GM21529 (cell line): Measurements from ENCODE around the gene VAV2.

Experiments used
- ATAC-seq: cut with Tn5 transposase; IDR thresholded peaks from one replicate; pipeline ENCODE4 v1.9.1; 2021; ENCODE audit not compliant: unreplicated experiment

Gene VAV2

DNA sequence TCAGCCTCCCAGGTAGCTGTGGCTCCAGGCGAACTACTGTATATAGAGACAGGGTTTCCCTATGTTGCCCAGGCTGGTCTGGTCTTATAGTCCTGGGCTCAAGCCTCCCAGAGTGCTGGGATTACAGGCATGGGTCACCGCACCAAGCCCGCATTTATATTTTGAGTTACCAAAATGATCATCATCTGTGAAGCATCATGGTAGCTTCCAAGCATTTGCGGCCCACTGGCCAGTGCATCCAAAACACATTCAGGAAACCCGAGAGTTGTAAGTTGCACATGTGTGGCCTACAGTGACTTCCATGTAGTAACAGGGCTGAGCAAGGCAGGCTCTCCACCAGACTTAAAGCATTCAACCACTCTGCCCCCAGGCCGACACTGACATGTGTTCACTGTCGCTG lies 35.4 kb upstream of the VAV2 start:
- ATAC-seq: no peak

DNA sequence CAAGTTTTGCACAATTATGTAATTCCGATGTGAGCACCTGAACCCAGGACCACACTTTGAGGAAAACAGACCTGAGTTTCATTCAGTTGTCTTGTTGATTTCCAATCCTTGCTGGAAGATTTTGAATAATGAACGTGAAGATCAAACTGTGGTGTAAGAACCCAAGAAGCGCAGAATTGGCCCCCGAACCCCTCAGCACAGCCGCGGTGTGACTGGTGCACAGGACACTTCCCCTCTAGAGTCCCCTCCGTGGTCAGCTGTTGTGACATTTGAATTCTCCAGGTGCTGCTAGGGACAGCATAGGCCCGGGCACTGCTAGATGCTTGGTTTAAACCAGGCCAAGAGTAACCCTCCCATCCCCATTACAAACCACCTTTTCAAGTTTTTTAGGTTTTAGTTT lies 34.9 kb upstream of the VAV2 start:
- no peak for ATAC-seq

- no peak for ATAC-seq
These were observed 34.5 kb upstream of the VAV2 start for GRCh38 chr9:134026581-134026980.

DNA sequence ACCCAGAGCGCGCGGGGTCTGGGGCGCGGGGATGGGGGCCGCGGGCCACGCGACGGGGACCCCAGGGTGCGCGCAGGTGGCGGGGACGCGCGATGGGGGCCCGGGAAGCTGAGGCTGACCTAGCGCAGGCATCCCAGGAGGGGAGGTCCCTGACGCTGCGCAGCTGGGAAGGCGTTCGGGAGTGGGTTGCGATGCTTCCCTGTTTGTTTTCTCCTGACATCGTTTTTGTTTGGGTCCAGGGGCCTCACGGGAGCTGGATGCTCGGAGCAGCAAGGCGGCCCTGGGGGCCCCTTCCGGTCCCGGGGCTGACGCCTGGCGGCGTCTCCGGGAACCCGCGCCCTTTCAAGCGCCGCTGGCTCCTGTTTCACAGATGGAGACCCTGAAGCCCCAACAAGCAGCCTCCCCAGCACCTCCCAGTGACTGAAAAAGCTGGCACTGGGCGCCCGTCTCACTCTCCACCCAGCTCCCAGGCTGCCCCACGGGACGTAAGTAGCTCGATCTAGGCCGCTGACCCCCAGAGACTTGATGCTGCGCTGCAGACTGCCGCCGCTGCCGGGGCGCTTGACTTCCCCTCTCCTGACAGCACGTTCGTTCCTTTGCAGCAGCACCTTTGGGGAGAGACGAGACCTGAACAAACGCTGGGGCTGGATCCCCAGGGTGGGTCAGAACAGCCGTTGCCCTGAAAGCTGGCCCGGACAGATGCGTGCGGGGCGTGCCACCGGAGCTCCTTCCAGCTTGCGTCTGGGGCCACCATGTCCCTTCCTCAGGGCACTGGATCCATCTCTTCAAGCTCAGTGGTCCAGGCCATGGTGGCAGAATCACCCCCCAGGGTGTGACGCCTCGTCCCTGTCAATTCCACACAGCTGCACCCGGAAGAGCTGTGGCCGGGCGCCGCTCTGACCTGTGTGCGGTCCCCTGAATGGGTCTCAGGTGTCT lies 33.8 kb upstream of the VAV2 start:
- ATAC-seq: peak; percentile 48

- ATAC-seq: peak; percentile 83
These were observed 32.9 kb upstream of the VAV2 start, which contains the start of gene BRD3OS for GRCh38 chr9:134024828-134025605. Gene BRD3OS (plus strand): TSS chr9:134025481. CDS start chr9:134026748, 1,267 bp downstream.

DNA sequence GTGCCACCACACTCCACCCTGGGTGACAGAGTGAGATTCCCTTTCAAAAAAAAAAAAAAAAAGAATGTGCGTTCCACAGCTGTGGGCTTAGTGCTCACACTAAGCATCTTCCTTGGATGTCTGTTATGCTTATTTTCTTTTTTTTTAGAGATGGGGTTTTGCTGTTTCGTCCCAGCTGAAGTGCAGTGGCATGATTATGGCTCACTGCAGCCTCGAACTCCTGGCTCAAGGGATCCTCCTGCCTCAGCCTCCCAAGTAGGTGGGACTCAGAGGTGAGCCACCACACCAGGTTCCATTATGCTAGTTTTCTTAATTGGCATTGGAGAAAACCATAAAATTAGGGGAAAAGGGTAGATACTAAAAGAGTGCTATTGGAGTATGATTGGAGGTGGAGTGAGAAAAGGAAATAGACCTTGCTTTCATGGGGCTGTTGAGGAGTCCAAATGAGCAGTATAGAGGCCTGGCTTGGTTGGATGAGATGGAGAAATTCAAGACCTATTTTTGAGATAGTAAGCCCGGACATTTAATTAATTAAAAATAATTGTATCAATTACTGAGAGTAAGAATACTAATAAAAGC lies 32.2 kb upstream of the VAV2 start:
- ATAC-seq: no peak

DNA sequence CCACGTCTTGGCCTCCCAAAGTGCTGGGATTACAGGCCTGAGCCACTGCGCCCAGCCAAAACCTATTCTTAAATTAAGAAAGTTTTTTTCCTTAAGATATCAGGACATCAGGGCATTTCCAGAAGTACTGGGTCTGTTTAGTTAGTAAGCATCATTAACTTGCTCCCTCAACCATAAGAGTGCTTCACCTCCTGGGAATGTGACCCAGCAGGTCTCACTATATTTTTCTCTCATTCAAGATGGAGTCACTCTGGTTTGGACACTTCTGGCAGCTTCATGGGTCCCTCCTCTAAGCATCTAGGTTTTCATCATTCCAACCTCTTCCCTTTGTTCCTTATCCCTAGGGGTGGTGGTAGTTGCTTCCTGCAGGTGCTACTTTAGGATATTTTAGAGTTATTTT lies 22.8 kb upstream of the VAV2 start:
- no peak for ATAC-seq

- ATAC-seq: no peak
These were observed 19.3 kb upstream of the VAV2 start for GRCh38 chr9:134011401-134011800.

DNA sequence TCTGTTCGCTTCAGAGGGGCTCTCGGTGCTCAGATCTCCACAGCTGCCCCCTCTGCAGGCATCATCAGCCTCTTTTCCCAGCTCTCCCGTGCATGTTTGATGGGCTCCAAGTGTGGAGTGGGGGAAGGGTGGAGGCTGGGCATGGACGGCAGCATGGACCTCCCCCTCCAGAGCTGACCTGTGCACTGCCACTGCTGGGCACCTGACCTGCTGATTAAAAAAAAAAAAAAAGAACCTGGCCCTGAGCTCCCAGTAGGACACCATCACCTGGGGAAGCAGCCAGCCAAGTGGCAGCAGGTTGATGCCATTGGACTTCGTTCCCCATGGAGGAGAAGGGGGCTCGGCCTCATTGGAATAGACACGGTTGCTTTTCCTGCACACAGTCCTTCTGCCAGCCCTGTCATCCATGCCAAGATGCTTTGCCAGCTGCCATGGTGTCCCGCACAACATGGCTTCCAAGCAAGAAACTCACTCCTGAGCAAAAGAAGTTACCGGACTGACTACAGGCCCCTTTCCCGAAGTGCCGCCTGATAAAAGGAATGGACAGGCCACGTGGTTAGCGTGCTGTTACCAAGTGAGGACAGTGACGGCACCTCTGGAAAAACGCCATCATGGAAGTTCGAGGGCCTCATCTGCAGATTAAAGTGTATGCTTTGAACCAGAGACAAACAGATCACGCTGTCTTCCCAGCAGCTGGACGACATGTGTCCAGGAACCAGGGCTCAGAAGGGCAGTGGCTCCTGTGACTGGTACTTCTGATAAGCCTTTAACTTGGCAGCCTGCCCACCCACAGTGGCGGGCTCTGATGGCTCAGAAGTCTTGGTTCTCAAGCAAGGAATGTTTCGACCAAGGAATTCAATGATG lies 18.4 kb upstream of the VAV2 start:
- ATAC-seq: no peak

- no peak for ATAC-seq
These were observed 15.4 kb upstream of the VAV2 start for GRCh38 chr9:134007571-134007970.

DNA sequence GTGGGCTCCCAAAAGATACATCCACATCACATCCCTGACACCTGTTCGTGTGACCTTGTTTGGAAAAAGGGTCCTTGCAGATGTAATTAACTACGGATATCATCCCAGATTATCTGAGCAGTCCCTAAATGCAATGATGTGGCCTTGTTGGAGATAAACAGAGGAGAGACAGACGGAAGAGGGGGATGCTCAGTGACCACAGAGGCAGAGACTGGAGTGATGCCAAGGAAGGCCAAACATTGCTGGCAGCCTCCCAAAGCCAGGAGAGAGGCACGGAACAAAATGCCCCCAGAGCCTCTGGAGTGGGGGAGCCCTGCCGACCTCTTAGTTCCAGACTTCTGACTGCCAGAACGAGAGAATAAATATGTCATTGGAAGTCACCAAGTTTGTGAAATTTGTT lies 15.0 kb upstream of the VAV2 start:
- no peak for ATAC-seq

GRCh38 chr9:134005381-134005780 lies 13.3 kb upstream of the VAV2 start:
- ATAC-seq: no peak

DNA sequence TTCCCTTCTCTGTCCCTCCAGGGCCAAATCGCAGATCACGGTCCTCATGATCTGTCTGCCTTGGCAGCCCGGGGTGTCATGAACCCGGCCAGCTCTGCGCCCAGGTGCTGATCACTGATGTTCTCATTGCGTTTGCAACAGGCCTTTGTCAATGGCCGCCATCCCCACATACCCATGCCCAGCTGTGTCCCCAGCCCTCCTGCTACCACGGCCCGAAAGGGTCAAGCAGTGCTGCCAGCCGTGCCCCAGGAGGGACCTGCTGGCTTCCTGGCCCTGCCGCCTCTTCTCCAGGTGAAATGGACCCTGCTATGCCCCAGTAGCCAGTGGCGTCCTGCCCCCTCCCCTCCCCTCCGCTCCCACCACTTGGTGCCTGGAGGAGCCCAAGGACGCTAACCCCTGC lies 12.8 kb upstream of the VAV2 start:
- no peak for ATAC-seq

GRCh38 chr9:134004131-134004873 lies 12.2 kb upstream of the VAV2 start:
- no peak for ATAC-seq

GRCh38 chr9:134003237-134003636 lies 11.1 kb upstream of the VAV2 start:
- no peak for ATAC-seq

- no peak for ATAC-seq
These were observed 10.7 kb upstream of the VAV2 start for GRCh38 chr9:134002796-134003195.

- ATAC-seq: no peak
These were observed 7.7 kb upstream of the VAV2 start for GRCh38 chr9:133999851-134000265.

DNA sequence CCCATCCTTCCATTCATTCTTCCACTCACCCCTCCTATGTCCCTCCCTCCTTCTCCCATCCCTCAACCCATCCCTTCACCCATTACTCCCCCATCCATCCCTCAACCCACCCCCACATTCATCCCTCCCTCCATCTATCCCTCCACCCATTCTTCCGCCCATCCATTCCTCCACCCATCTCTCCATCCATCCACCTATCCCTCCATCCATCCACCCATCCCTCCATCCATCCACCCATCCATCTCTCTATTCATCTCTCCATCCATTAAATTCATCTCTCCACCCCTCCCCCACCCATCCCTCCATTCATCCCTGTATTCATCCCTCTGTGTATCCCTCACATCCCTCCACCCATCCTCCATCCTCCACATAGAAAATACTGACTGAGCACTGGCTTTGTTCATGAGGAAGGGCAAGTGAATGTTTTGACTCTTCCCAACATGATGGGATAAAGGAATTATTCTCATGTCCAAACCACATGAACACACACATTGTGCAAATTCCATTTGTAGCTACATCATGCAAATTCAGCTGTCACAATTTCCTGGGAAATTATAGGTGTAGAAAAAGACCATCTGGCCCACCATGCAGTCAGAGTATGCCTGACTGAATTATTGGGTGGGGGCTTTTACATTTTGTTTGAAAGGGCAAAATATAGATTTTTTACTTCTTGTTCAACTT lies 6.9 kb upstream of the VAV2 start:
- ATAC-seq: no peak

GRCh38 chr9:133997584-133997983 lies 5.5 kb upstream of the VAV2 start:
- ATAC-seq: no peak
